SH-SY5Y (cell line): ENCODE results near the gene GCNT1.

ENCODE experiments used
- GATA2 ChIP-seq: IDR thresholded peaks from 2 replicates; pipeline ENCODE4 v1.6.1; 2011; ENCODE audit warnings: mild to moderate bottlenecking, low read depth, low read length
- GATA3 ChIP-seq: IDR thresholded peaks from 2 replicates; pipeline ENCODE4 v1.6.1; 2011; ENCODE audit warnings: low read depth, mild to moderate bottlenecking, low read length, moderate library complexity

DNA sequence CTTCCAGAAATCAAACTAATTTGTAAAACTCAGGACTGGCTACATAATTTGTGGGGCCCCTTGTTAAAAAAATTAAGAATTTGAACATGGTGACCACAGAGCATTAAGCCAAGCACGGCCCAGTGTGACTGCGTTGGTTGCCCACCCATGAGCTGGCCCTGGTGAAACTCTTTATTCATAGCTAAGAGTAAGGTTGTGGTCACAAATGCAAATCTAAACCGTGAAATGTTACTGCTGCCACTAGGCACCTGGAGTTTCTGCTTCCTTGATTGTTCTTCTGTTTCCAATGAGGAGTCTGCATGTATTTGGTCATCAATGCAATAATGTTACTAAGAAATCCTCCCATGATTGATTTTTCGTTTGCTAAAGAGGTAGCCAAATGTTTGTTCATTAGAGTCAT lies 4.2 kb downstream of the GCNT1 start:
- TF ChIP-seq GATA2: no peak
- no peak for TF ChIP-seq GATA3
